HEK293T (cell line): ENCODE measurements around the gene FAXDC2.

ENCODE experiments used
- FOXA1 ChIP-seq: fragments of 450-650 bp; IDR thresholded peaks from 2 replicates; pipeline ENCODE4 v1.6.1; 2016; ENCODE audit warnings: mild to moderate bottlenecking
- L3MBTL2 ChIP-seq: fragments of 450-650 bp; conservative IDR thresholded peaks from 2 replicates; pipeline ENCODE4 v1.6.1; 2016; ENCODE audit warnings: mild to moderate bottlenecking
- SP1 ChIP-seq: fragments of 450-650 bp; IDR thresholded peaks from 2 replicates; pipeline ENCODE4 v1.6.1; 2017
- TARDBP ChIP-seq: fragments of 450-650 bp; IDR thresholded peaks from 2 replicates; pipeline ENCODE4 v1.6.1; 2016

DNA sequence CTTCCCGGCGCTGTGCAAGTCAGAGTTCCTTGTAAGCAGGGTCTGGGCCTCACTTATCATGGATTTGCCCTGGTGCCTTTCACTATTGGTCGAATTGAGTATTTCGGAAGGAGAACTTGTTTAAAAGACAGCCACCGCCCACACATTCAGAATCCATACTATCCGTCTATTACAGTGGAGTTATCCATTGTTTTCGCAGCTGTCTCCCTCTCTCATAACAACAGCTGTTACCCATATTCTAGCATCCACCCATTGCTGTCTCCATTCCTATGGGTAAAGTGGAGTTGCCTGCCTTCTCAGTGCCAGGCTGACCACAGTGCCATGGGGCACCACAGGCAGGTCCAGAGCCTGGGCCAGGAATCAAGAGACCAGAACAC is 20.2 kb downstream of the FAXDC2 start:
- TF ChIP-seq L3MBTL2: no peak
- TF ChIP-seq SP1: no peak
- TF ChIP-seq FOXA1: no peak
- no peak for TF ChIP-seq TARDBP
